IMR-90 (cell line): ENCODE measurements around the gene IZUMO4. TPM values are rescaled to one million over a fixed set of nuclear protein-coding genes. Genes with fewer than 3 reads are reported as not detected.
A peak's percentile ranks its signal among the peaks of the same experiment; 100 is the strongest.

Source experiments
- ATAC-seq: fragments of 200-7000 bp; cut with Tn5 transposase; 2 replicates; pipeline ENCODE4 v1.9.1; 2020; ENCODE audit warnings: low read depth, mild to moderate bottlenecking, moderate library complexity
- BruUV-seq: library from RNA; stranded (reverse); fragments of 400-500 nt; replicated peaks from 2 replicates; lab custom pipeline; 2021; lab: Mats Ljungman, UMichigan
- CTCF ChIA-PET: fragments of 300-600 bp; formaldehyde crosslinking; extraction: SDS; loops from one replicate; lab custom pipeline; 2021; ENCODE audit warnings: antibody characterized with exemption; lab: Yijun Ruan, JAX
- POLR2A ChIA-PET: fragments of 300-600 bp; sonication (Branson Sonifier 250); formaldehyde crosslinking; loops from one replicate; lab custom pipeline; 2022; ENCODE audit warnings: antibody characterized with exemption; ENCODE audit not compliant: unreplicated experiment; lab: Charles Lee
- DNase-seq: peaks from one replicate; pipeline ENCODE4 v3.0.0; 2013
- H2AFZ ChIP-seq: replicated peaks from 2 replicates; pipeline ENCODE3; 2013; ENCODE audit warnings: low read length, mild to moderate bottlenecking; ENCODE audit not compliant: poor library complexity
- H2AK5ac ChIP-seq: 2 replicates; pipeline ENCODE4 v1.6.1; 2013; ENCODE audit warnings: low read depth, low read length, inconsistent platforms
- H2AK9ac ChIP-seq: replicated peaks from 2 replicates; pipeline ENCODE3; 2013; ENCODE audit warnings: mild to moderate bottlenecking, low read depth, low read length, moderate library complexity; ENCODE audit not compliant: poor library complexity
- H2BK120ac ChIP-seq: 2 replicates; pipeline ENCODE4 v1.6.1; 2013; ENCODE audit warnings: low read depth, low read length, inconsistent platforms
- H2BK15ac ChIP-seq: 3 replicates; pipeline ENCODE4 v1.6.1; 2013; ENCODE audit warnings: low read depth, low read length, inconsistent platforms
- H2BK20ac ChIP-seq: 2 replicates; pipeline ENCODE4 v1.6.1; 2013; ENCODE audit warnings: low read depth, mild to moderate bottlenecking, inconsistent platforms, low read length, moderate library complexity
- H2BK5ac ChIP-seq: 2 replicates; pipeline ENCODE4 v1.6.1; 2013; ENCODE audit warnings: mild to moderate bottlenecking, low read depth, low read length, inconsistent platforms; ENCODE audit not compliant: poor library complexity, severe bottlenecking
- H3K14ac ChIP-seq: replicated peaks from 2 replicates; pipeline ENCODE4 v1.6.1; 2013; ENCODE audit warnings: low read depth, low read length, inconsistent platforms
- H3K18ac ChIP-seq: 2 replicates; pipeline ENCODE4 v1.6.1; 2013; ENCODE audit warnings: low read depth, low read length, control low read depth
- H3K23ac ChIP-seq: 2 replicates; pipeline ENCODE4 v1.6.1; 2013; ENCODE audit warnings: low read depth, low read length, inconsistent platforms
- H3K27ac ChIP-seq: 2 replicates; pipeline ENCODE4 v1.5.1; 2013; ENCODE audit warnings: mild to moderate bottlenecking, control low read depth, low read length; ENCODE audit not compliant: insufficient read depth
- H3K27me3 ChIP-seq: 2 replicates; pipeline ENCODE4 v1.6.1; 2013; ENCODE audit warnings: low read length; ENCODE audit not compliant: control insufficient read depth, insufficient read depth
- H3K36me3 ChIP-seq: 2 replicates; pipeline ENCODE4 v1.6.1; 2013; ENCODE audit warnings: low read length, mixed read lengths; ENCODE audit not compliant: control insufficient read depth, insufficient read depth
- H3K4ac ChIP-seq: 2 replicates; pipeline ENCODE4 v1.6.1; 2013; ENCODE audit warnings: low read depth, low read length, inconsistent platforms
- H3K4me1 ChIP-seq: 2 replicates; pipeline ENCODE4 v1.6.1; 2013; ENCODE audit warnings: low read length, mixed read lengths; ENCODE audit not compliant: control insufficient read depth, insufficient read depth
- H3K4me2 ChIP-seq: 2 replicates; pipeline ENCODE4 v1.6.1; 2013; ENCODE audit warnings: low read depth, mild to moderate bottlenecking, control low read depth, low read length, moderate library complexity
- H3K4me3 ChIP-seq: 2 replicates; pipeline ENCODE4 v1.5.1; 2013; ENCODE audit warnings: low read depth, mild to moderate bottlenecking, control low read depth, low read length, moderate library complexity; ENCODE audit not compliant: insufficient read depth
- H3K56ac ChIP-seq: 2 replicates; pipeline ENCODE4 v1.6.1; 2013; ENCODE audit warnings: low read length, inconsistent platforms; ENCODE audit not compliant: insufficient read depth; ENCODE audit errors: extremely low read depth
- H3K79me1 ChIP-seq, 2 experiments: 2 replicates each; pipeline ENCODE4 v1.6.1; 2013; ENCODE audit warnings: low read length in 2 of 2, inconsistent platforms in 1 of 2, low read depth in 1 of 2
- H3K9ac ChIP-seq: 2 replicates; pipeline ENCODE4 v1.6.1; 2013; ENCODE audit warnings: low read depth, low read length, control low read depth
- H3K9me1 ChIP-seq: 2 replicates; pipeline ENCODE4 v1.6.1; 2013; ENCODE audit warnings: low read length, inconsistent platforms; ENCODE audit not compliant: insufficient read depth
- H3K9me3 ChIP-seq: 2 replicates; pipeline ENCODE4 v1.6.1; 2013; ENCODE audit warnings: low read length; ENCODE audit not compliant: control insufficient read depth, insufficient read depth
- H4K20me1 ChIP-seq: 2 replicates; pipeline ENCODE4 v1.6.1; 2013; ENCODE audit warnings: low read length, inconsistent platforms; ENCODE audit not compliant: insufficient read depth
- H4K5ac ChIP-seq: 2 replicates; pipeline ENCODE4 v1.6.1; 2013; ENCODE audit warnings: mild to moderate bottlenecking, low read depth, low read length, control low read depth
- H4K8ac ChIP-seq, 2 experiments: 2 replicates each; pipeline ENCODE4 v1.6.1; 2013; ENCODE audit warnings: low read depth in 2 of 2, low read length in 2 of 2, control low read depth in 1 of 2, inconsistent platforms in 1 of 2
- H4K91ac ChIP-seq: 2 replicates; pipeline ENCODE4 v1.6.1; 2013; ENCODE audit warnings: low read depth, low read length, inconsistent platforms; ENCODE audit not compliant: insufficient read depth
- BHLHE40 ChIP-seq: fragments of 150-350 bp; IDR thresholded peaks from 2 replicates; pipeline ENCODE4 v1.6.1; 2016; ENCODE audit warnings: mild to moderate bottlenecking, low read depth, low read length
- CEBPB ChIP-seq: IDR thresholded peaks from 2 replicates; pipeline ENCODE4 v1.6.1; 2012; ENCODE audit warnings: low read depth, low read length, improper control_type of control experiment
- CHD1 ChIP-seq: IDR thresholded peaks from 2 replicates; pipeline ENCODE4 v1.6.1; 2012; ENCODE audit warnings: low read depth, low read length, improper control_type of control experiment
- FOS ChIP-seq: fragments of 150-350 bp; IDR thresholded peaks from 2 replicates; pipeline ENCODE4 v1.6.1; 2016; ENCODE audit warnings: low read depth, low read length
- MAFK ChIP-seq: IDR thresholded peaks from 2 replicates; pipeline ENCODE4 v1.6.1; 2012; ENCODE audit warnings: low read depth, low read length, improper control_type of control experiment
- MAZ ChIP-seq: IDR thresholded peaks from 2 replicates; pipeline ENCODE4 v1.6.1; 2012; ENCODE audit warnings: low read depth, mild to moderate bottlenecking, low read length, improper control_type of control experiment, moderate library complexity, borderline replicate concordance
- MXI1 ChIP-seq: IDR thresholded peaks from 2 replicates; pipeline ENCODE4 v1.6.1; 2012; ENCODE audit warnings: low read depth, mild to moderate bottlenecking, low read length, moderate library complexity, borderline replicate concordance
- NFE2L2 ChIP-seq: fragments of 150-350 bp; IDR thresholded peaks from 2 replicates; pipeline ENCODE4 v1.6.1; 2016; ENCODE audit warnings: low read depth, mild to moderate bottlenecking, low read length
- POLR2A ChIP-seq: IDR thresholded peaks from 2 replicates; pipeline ENCODE4 v1.6.1; 2012; ENCODE audit warnings: mild to moderate bottlenecking, low read depth, low read length
- RAD21 ChIP-seq: IDR thresholded peaks from 2 replicates; pipeline ENCODE4 v1.6.1; 2012; ENCODE audit warnings: low read length, improper control_type of control experiment
- RCOR1 ChIP-seq: IDR thresholded peaks from 2 replicates; pipeline ENCODE4 v1.6.1; 2012; ENCODE audit warnings: mild to moderate bottlenecking, low read length, improper control_type of control experiment; ENCODE audit not compliant: insufficient replicate concordance
- RFX5 ChIP-seq: IDR thresholded peaks from 2 replicates; pipeline ENCODE4 v1.8.0; 2012; ENCODE audit warnings: low read depth, mild to moderate bottlenecking, low read length, moderate library complexity
- SMC3 ChIP-seq: fragments of 150-350 bp; IDR thresholded peaks from 2 replicates; pipeline ENCODE4 v1.6.1; 2016; ENCODE audit warnings: low read depth, mild to moderate bottlenecking, antibody characterized with exemption, low read length, moderate library complexity
- WGBS, 2 experiments: methylation state at CpG; one replicate each; pipeline versions ENCODE4 v1.1.5 to v1.1.7; 2013; ENCODE audit warnings: missing lambda C conversion rate in 2 of 2; ENCODE audit not compliant: insufficient read length in 1 of 2; ENCODE audit errors: extremely low coverage in 2 of 2; 5-methylcytosine and 5-hydroxymethylcytosine counted together
- dilution Hi-C: fragments of 300-500 bp; cut with HindIII; formaldehyde crosslinking; loops from one replicate; pipeline ENCODE4 v1.14.3; 2018; ENCODE audit warnings: low sequenced_read_pairs; ENCODE audit not compliant: unreplicated experiment
- in situ Hi-C: fragments of 300-500 bp; cut with MboI; formaldehyde crosslinking; loops from 3 replicates; pipeline ENCODE4 v1.14.3; 2019; ENCODE audit warnings: low sequenced_read_pairs, inconsistent platforms, mixed read lengths
- intact Hi-C: fragments of 100-400 bp; cut with micrococcal nuclease; formaldehyde crosslinking; loops from 2 replicates; pipeline ENCODE4 v1.10.0; 2022
- polyA plus RNA-seq, 3 experiments: library from polyadenylated mRNA; depleted of rRNA; stranded (reverse); fragments of >200 nt; gene quantifications; 2 replicates each; pipeline ENCODE4 v1.2.3, GENCODE V29; 2012; ENCODE audit warnings: low replicate concordance in 1 of 3
- total RNA-seq: library from RNA; depleted of rRNA; stranded (reverse); fragments of >200 nt; gene quantifications from 2 replicates; pipeline ENCODE4 v1.2.3, GENCODE V29; 2012
- TF ChIP-seq, protein P1 (sequence below): conservative IDR thresholded peaks from 2 replicates; pipeline ENCODE4 v1.5.1; 2012; ENCODE audit warnings: mild to moderate bottlenecking, low read depth, low read length, improper control_type of control experiment
- TF ChIP-seq, protein P2 (sequence below): fragments of 150-350 bp; IDR thresholded peaks from 2 replicates; pipeline ENCODE4 v1.6.1; 2016; ENCODE audit warnings: low read depth, mild to moderate bottlenecking, low read length, moderate library complexity, borderline replicate concordance

The IZUMO4 gene
- total and polyA plus RNA-seq, 2 of the 4 experiments (the other 2 are of a cell fraction): 0.72 to 2.8 TPM

- no TSS peak for BruUV-seq
- Histone ChIP-seq H3K27me3 (no peaks in the 10 kb centered on the region), H3K14ac (no peak overlapping the region; the same call in 1 of the 2 replicates), H3K9me1 (peaks cover 8% of the 10 kb centered on the region), H3K4me3 (no peak overlapping the region), H2BK120ac (peak overlapping the region; percentile 95), H2BK5ac (peak overlapping the region; percentile 77), H2AK5ac (peak overlapping the region; percentile 99), H3K23ac (no peak overlapping the region), H2BK20ac (peak overlapping the region; percentile 62), H2AK9ac (peak overlapping the region; percentile 89), H3K4me1 (peaks cover 27% of the 10 kb centered on the region), H3K18ac (peak overlapping the region; percentile 21; the same call in 1 of the 2 replicates), H3K4ac (peak overlapping the region; percentile 95), H4K20me1 (no peaks in the 10 kb centered on the region), H3K27ac (peak overlapping the region; percentile 61), H3K9ac (no peak overlapping the region), H3K9me3 (no peaks in the 10 kb centered on the region), H4K91ac (peak overlapping the region; percentile 84), H4K5ac (peak overlapping the region; percentile 91), H3K36me3 (no peaks in the 10 kb centered on the region), H2AFZ (peak overlapping the region; percentile 86), H3K79me1 (peaks cover 5 to 34% of the 10 kb centered on the region in 2 experiments; a peak in 3 of 4 replicates), H4K8ac (peak overlapping the region; percentile 87 to 94; a peak in 3 of 4 replicates), H2BK15ac (peak overlapping the region; percentile 90; the same call in 1 of the 3 replicates), H3K56ac (no peak overlapping the region), H3K4me2 (no peak overlapping the region)
- WGBS, 2 experiments: 56% methylated on average over 1 of the region's 5 CpGs; no CpG with 5 or more reads in 1 of the 2 experiments
- TF ChIP-seq CEBPB (no peak), FOS (no peak), MAZ (no peak), CHD1 (no peak), RAD21 (no peak), MAFK (no peak), NFE2L2 (no peak), POLR2A (no peak), RFX5 (no peak), RCOR1 (no peak), SMC3 (no peak), MXI1 (no peak), BHLHE40 (no peak)
- TF ChIP-seq, protein P1, sequence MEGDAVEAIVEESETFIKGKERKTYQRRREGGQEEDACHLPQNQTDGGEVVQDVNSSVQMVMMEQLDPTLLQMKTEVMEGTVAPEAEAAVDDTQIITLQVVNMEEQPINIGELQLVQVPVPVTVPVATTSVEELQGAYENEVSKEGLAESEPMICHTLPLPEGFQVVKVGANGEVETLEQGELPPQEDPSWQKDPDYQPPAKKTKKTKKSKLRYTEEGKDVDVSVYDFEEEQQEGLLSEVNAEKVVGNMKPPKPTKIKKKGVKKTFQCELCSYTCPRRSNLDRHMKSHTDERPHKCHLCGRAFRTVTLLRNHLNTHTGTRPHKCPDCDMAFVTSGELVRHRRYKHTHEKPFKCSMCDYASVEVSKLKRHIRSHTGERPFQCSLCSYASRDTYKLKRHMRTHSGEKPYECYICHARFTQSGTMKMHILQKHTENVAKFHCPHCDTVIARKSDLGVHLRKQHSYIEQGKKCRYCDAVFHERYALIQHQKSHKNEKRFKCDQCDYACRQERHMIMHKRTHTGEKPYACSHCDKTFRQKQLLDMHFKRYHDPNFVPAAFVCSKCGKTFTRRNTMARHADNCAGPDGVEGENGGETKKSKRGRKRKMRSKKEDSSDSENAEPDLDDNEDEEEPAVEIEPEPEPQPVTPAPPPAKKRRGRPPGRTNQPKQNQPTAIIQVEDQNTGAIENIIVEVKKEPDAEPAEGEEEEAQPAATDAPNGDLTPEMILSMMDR: no peak
- TF ChIP-seq, protein P2, sequence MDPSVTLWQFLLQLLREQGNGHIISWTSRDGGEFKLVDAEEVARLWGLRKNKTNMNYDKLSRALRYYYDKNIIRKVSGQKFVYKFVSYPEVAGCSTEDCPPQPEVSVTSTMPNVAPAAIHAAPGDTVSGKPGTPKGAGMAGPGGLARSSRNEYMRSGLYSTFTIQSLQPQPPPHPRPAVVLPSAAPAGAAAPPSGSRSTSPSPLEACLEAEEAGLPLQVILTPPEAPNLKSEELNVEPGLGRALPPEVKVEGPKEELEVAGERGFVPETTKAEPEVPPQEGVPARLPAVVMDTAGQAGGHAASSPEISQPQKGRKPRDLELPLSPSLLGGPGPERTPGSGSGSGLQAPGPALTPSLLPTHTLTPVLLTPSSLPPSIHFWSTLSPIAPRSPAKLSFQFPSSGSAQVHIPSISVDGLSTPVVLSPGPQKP: no peak
- ChIA-PET POLR2A (no interaction called here), CTCF (no interaction called here)
- DNase-seq (no peak), ATAC-seq (no peak)
- intact Hi-C loops (no loop called here), in situ Hi-C loops (no loop called here), dilution Hi-C loops (no loop called here)
Measured at GRCh38 chr19:2056837-2057192, 39.9 kb upstream of the IZUMO4 start.
